Mesendoderm (in vitro differentiated cells): ENCODE measurements around the gene KIF4B.
A peak's percentile ranks its signal among the peaks of the same experiment; 100 is the strongest.

ENCODE experiments used
- DNase-seq: peaks from one replicate; pipeline ENCODE4 v3.0.0; 2013
- H2AK5ac ChIP-seq: 2 replicates; pipeline ENCODE4 v1.6.1; 2013; ENCODE audit warnings: low read length, inconsistent platforms
- H2BK120ac ChIP-seq: 2 replicates; pipeline ENCODE4 v1.6.1; 2013; ENCODE audit warnings: low read depth, mild to moderate bottlenecking, low read length, moderate library complexity, mixed read lengths
- H2BK15ac ChIP-seq: replicated peaks from 2 replicates; pipeline ENCODE4 v1.6.1; 2013; ENCODE audit warnings: low read depth, mild to moderate bottlenecking, moderate library complexity
- H2BK5ac ChIP-seq: 2 replicates; pipeline ENCODE4 v1.6.1; 2013; ENCODE audit warnings: low read length, inconsistent platforms
- H3K18ac ChIP-seq: 2 replicates; pipeline ENCODE4 v1.6.1; 2013; ENCODE audit warnings: mild to moderate bottlenecking, low read length, mixed read lengths
- H3K23ac ChIP-seq: one replicate; pipeline ENCODE4 v1.6.1; 2013; ENCODE audit warnings: low read length
- H3K27ac ChIP-seq: 2 replicates; pipeline ENCODE4 v1.5.1; 2013; ENCODE audit warnings: low read depth, mild to moderate bottlenecking, inconsistent platforms, low read length, moderate library complexity
- H3K27me3 ChIP-seq: 2 replicates; pipeline ENCODE4 v1.6.1; 2013; ENCODE audit warnings: low read length, control low read depth, mild to moderate bottlenecking, inconsistent platforms; ENCODE audit not compliant: insufficient read depth, poor library complexity
- H3K36me3 ChIP-seq: 2 replicates; pipeline ENCODE4 v1.6.1; 2013; ENCODE audit warnings: low read length, inconsistent platforms; ENCODE audit not compliant: control insufficient read depth, insufficient read depth
- H3K4ac ChIP-seq: one replicate; pipeline ENCODE4 v1.6.1; 2013; ENCODE audit warnings: low read depth, mild to moderate bottlenecking, low read length, moderate library complexity
- H3K4me1 ChIP-seq: 2 replicates; pipeline ENCODE4 v1.6.1; 2013; ENCODE audit warnings: low read depth, low read length, inconsistent platforms; ENCODE audit not compliant: control insufficient read depth
- H3K4me2 ChIP-seq: 2 replicates; pipeline ENCODE4 v1.6.1; 2013; ENCODE audit warnings: low read length
- H3K4me3 ChIP-seq: 2 replicates; pipeline ENCODE4 v1.5.1; 2013; ENCODE audit warnings: mild to moderate bottlenecking, low read length
- H3K56ac ChIP-seq: one replicate; pipeline ENCODE4 v1.6.1; 2013; ENCODE audit warnings: low read length
- H3K79me1 ChIP-seq: 2 replicates; pipeline ENCODE4 v1.6.1; 2013; ENCODE audit warnings: low read length, inconsistent platforms
- H3K79me2 ChIP-seq: 2 replicates; pipeline ENCODE4 v1.6.1; 2013; ENCODE audit warnings: mild to moderate bottlenecking, low read length; ENCODE audit not compliant: control insufficient read depth, insufficient read depth
- H3K9ac ChIP-seq: 2 replicates; pipeline ENCODE4 v1.6.1; 2013; ENCODE audit warnings: low read length, inconsistent platforms
- H4K5ac ChIP-seq: one replicate; pipeline ENCODE4 v1.6.1; 2013; ENCODE audit warnings: low read length
- H4K8ac ChIP-seq: one replicate; pipeline ENCODE4 v1.6.1; 2013; ENCODE audit warnings: low read depth, mild to moderate bottlenecking, control low read depth, low read length, moderate library complexity
- WGBS: extraction: QIAGEN DNeasy Blood & Tissue Kit; methylation state at CpG from one replicate; pipeline ENCODE4 v1.1.7; 2013; ENCODE audit warnings: low lambda C conversion rate, missing lambda C conversion rate; ENCODE audit not compliant: insufficient coverage; ENCODE audit errors: extremely low coverage; 5-methylcytosine and 5-hydroxymethylcytosine counted together

Gene KIF4B

GRCh38 chr5:155040984-155041653 is 27.6 kb downstream of the KIF4B start:
- no peaks in the 10 kb centered on the region for H3K79me1 ChIP-seq
- H3K9ac ChIP-seq: no peak overlapping the region
- no peak overlapping the region for H3K4ac ChIP-seq
- H2BK15ac ChIP-seq: peak overlapping the region; percentile 57
- H3K23ac ChIP-seq: no peak overlapping the region
- H3K36me3 ChIP-seq: no peaks in the 10 kb centered on the region
- peaks cover 8% of the 10 kb centered on the region for H3K4me1 ChIP-seq
- no peak for DNase-seq
- no peaks in the 10 kb centered on the region for H3K27me3 ChIP-seq
- H2BK5ac ChIP-seq: no peak overlapping the region
- H4K5ac ChIP-seq: no peak overlapping the region
- no peak overlapping the region for H3K56ac ChIP-seq
- no peak overlapping the region for H3K4me3 ChIP-seq
- H3K79me2 ChIP-seq: no peaks in the 10 kb centered on the region
- H2AK5ac ChIP-seq: no peak overlapping the region
- WGBS: no CpG with 5 or more reads among the region's 3 CpGs
- no peak overlapping the region for H3K27ac ChIP-seq
- no peak overlapping the region for H4K8ac ChIP-seq
- no peak overlapping the region for H3K18ac ChIP-seq
- no peak overlapping the region for H2BK120ac ChIP-seq
- no peak overlapping the region for H3K4me2 ChIP-seq

- Histone ChIP-seq H4K8ac (no peak overlapping the region), H3K9ac (no peak overlapping the region), H2BK15ac (no peak overlapping the region), H3K79me1 (no peaks in the 10 kb centered on the region), H2AK5ac (no peak overlapping the region), H3K27ac (peak overlapping the region; percentile 45), H3K18ac (peak overlapping the region; percentile 90), H3K79me2 (no peaks in the 10 kb centered on the region), H3K4me3 (no peak overlapping the region), H2BK5ac (peak overlapping the region; percentile 52), H2BK120ac (no peak overlapping the region), H3K4me1 (peaks cover 15% of the 10 kb centered on the region), H3K27me3 (no peaks in the 10 kb centered on the region), H3K4me2 (no peak overlapping the region), H3K36me3 (no peaks in the 10 kb centered on the region), H3K23ac (no peak overlapping the region), H4K5ac (no peak overlapping the region), H3K4ac (no peak overlapping the region), H3K56ac (peak overlapping the region; percentile 61)
- peak; percentile 69 for DNase-seq
Measured at GRCh38 chr5:155044591-155044990, 31.0 kb downstream of the KIF4B start.

- Histone ChIP-seq H3K56ac (peak overlapping the region; percentile 51), H3K79me2 (no peaks in the 10 kb centered on the region), H2BK15ac (no peak overlapping the region), H3K4me2 (no peak overlapping the region), H3K23ac (no peak overlapping the region), H3K18ac (peak overlapping the region; percentile 52), H2BK5ac (peak overlapping the region; percentile 78), H3K27ac (no peak overlapping the region), H3K79me1 (no peaks in the 10 kb centered on the region), H3K27me3 (no peaks in the 10 kb centered on the region), H2BK120ac (no peak overlapping the region), H3K4ac (no peak overlapping the region), H3K9ac (no peak overlapping the region), H3K4me3 (no peak overlapping the region), H3K36me3 (no peaks in the 10 kb centered on the region), H3K4me1 (peaks cover 19% of the 10 kb centered on the region), H4K5ac (no peak overlapping the region), H4K8ac (no peak overlapping the region), H2AK5ac (peak overlapping the region; percentile 91)
- no CpG with 5 or more reads among the region's 2 CpGs for WGBS
- DNase-seq: peak; percentile 65
Measured at GRCh38 chr5:155046591-155046990, 33.0 kb downstream of the KIF4B start.

- H3K79me1 ChIP-seq: no peaks in the 10 kb centered on the region
- no peak overlapping the region for H2BK5ac ChIP-seq
- no peak overlapping the region for H2AK5ac ChIP-seq
- H3K4me1 ChIP-seq: peaks cover 19% of the 10 kb centered on the region
- H3K18ac ChIP-seq: no peak overlapping the region
- H3K79me2 ChIP-seq: no peaks in the 10 kb centered on the region
- no peak overlapping the region for H2BK15ac ChIP-seq
- H3K9ac ChIP-seq: no peak overlapping the region
- no peak overlapping the region for H3K4me2 ChIP-seq
- no peak overlapping the region for H3K4ac ChIP-seq
- H3K27me3 ChIP-seq: no peaks in the 10 kb centered on the region
- H3K27ac ChIP-seq: no peak overlapping the region
- H3K23ac ChIP-seq: no peak overlapping the region
- no peak overlapping the region for H3K56ac ChIP-seq
- no peak overlapping the region for H4K5ac ChIP-seq
- WGBS: no CpG with 5 or more reads among the region's 8 CpGs
- no peak overlapping the region for H3K4me3 ChIP-seq
- H2BK120ac ChIP-seq: no peak overlapping the region
- H4K8ac ChIP-seq: no peak overlapping the region
- no peaks in the 10 kb centered on the region for H3K36me3 ChIP-seq
- peak; percentile 91 for DNase-seq
Measured at GRCh38 chr5:155047818-155048217, 34.3 kb downstream of the KIF4B start.

GRCh38 chr5:155049569-155050383 is 36.2 kb downstream of the KIF4B start:
- no peak overlapping the region for H3K27ac ChIP-seq
- no peak overlapping the region for H2AK5ac ChIP-seq
- no CpG with 5 or more reads among the region's 1 CpG for WGBS
- H3K79me2 ChIP-seq: no peaks in the 10 kb centered on the region
- no peak overlapping the region for H2BK5ac ChIP-seq
- H3K4me1 ChIP-seq: peaks cover 21% of the 10 kb centered on the region
- H2BK15ac ChIP-seq: no peak overlapping the region
- H3K27me3 ChIP-seq: no peaks in the 10 kb centered on the region
- no peaks in the 10 kb centered on the region for H3K36me3 ChIP-seq
- no peak overlapping the region for H3K9ac ChIP-seq
- peak overlapping the region; percentile 71 for H3K56ac ChIP-seq
- no peaks in the 10 kb centered on the region for H3K79me1 ChIP-seq
- peak overlapping the region; percentile 69 for H3K18ac ChIP-seq
- no peak overlapping the region for H3K4me2 ChIP-seq
- peak; percentile 86 for DNase-seq
- no peak overlapping the region for H2BK120ac ChIP-seq
- no peak overlapping the region for H3K23ac ChIP-seq
- H3K4me3 ChIP-seq: no peak overlapping the region
- H3K4ac ChIP-seq: no peak overlapping the region
- H4K5ac ChIP-seq: no peak overlapping the region
- H4K8ac ChIP-seq: no peak overlapping the region
